ENCODE results near the gene PIGU. TPM values are rescaled to one million over a fixed set of nuclear protein-coding genes. Genes with fewer than 3 reads are reported as not detected.
A peak's percentile ranks its signal among the peaks of the same experiment; 100 is the strongest.

PIGU gene
- total and polyA plus RNA-seq, 2 donors (not counting 3 experiments of a cell fraction or from before 2014, with no cell fraction given): 20.3 to 81.8 TPM

GRCh38 chr20:34579191-34579978 is 97.5 kb downstream of the PIGU start:
- Histone ChIP-seq H3K4me3 (replicated peaks in 1 of 3; ENCODE audit: insufficient read depth in 1 of 3, low read depth in 1 of 3, low read length in 3 of 3) (no peak overlapping the region), H4K20me1 (replicated peaks; ENCODE audit: control insufficient read depth, extremely low read depth, insufficient read depth, low read length) (no peaks in the 10 kb centered on the region), H3K36me3 (ENCODE audit: control insufficient read depth in 2 of 2, extremely low read depth in 1 of 2, insufficient read depth in 2 of 2, low read length in 2 of 2) (peaks cover 0 to 1% of the 10 kb centered on the region in 2 experiments), H3K27me3 (ENCODE audit: control insufficient read depth in 2 of 2, insufficient read depth in 2 of 2, low read length in 2 of 2) (no peaks in the 10 kb centered on the region), H3K9ac (replicated peaks; ENCODE audit: extremely low read depth, insufficient read depth, low read length) (no peak overlapping the region), H3K9me1 (replicated peaks; ENCODE audit: control insufficient read depth, extremely low read depth, insufficient read depth, low read length) (no peaks in the 10 kb centered on the region), H2AFZ (ENCODE audit: low read depth, low read length) (no peak overlapping the region), H3K9me3 (replicated peaks; ENCODE audit: control insufficient read depth, insufficient read depth, low read length) (no peaks in the 10 kb centered on the region), H3K79me2 (ENCODE audit: control insufficient read depth, insufficient read depth, low read length) (no peaks in the 10 kb centered on the region), H3K27ac (ENCODE audit: insufficient read depth, low read depth, low read length) (no peak overlapping the region), H3K4me2 (ENCODE audit: insufficient read depth, low read length) (no peak overlapping the region), H3K4me1 (ENCODE audit: control insufficient read depth, extremely low read depth, insufficient read depth, low read length) (peaks cover 14% of the 10 kb centered on the region)
- dilution Hi-C loops (cut with MboI; ENCODE audit: extremely low pct_ligation_motif_present, low sequenced_read_pairs) (no loop called here), intact Hi-C loops (cut with micrococcal nuclease) (loop anchor here (1.0 kb wide), 3 partner anchors 129 to 190 kb away; no protein-coding TSS in a partner anchor)
- ChIA-PET CTCF (interaction anchor here (0.5 to 6.1 kb wide), 16 partner anchors 17 to 409 kb away, joined by 3 to 92 read pairs (median 6); partner anchors contain the start of genes MAP1LC3A and TP53INP2), POLR2A (no interaction called here)
- no TSS peak for BruUV-seq (replicated peaks)
- FAIRE-seq (peak; percentile 91), DNase-seq (ENCODE audit: low read depth, low spot score) (peak; percentile 83)
- TF ChIP-seq EZH2 (IDR thresholded peaks at IDR 0.05; ENCODE audit: borderline replicate concordance, low read depth, low read length, severe bottlenecking) (no peak), FOS (IDR thresholded peaks at IDR 0.05; ENCODE audit: borderline replicate concordance, insufficient read depth, low read length) (peak; percentile 100), CTCF (IDR thresholded peaks at IDR 0.05; ENCODE audit: extremely low read depth in 1 of 2, insufficient read depth in 1 of 2, low read depth in 1 of 2, low read length in 2 of 2) (peak; percentile 74 to 77), GATA2 (IDR thresholded peaks at IDR 0.05; ENCODE audit: insufficient read depth, insufficient read length, low read depth, low read length) (no peak), POLR2A (IDR thresholded peaks at IDR 0.05; ENCODE audit: low read depth, low read length) (no peak), JUN (IDR thresholded peaks at IDR 0.05; ENCODE audit: borderline replicate concordance, insufficient read depth, insufficient read length, low read depth) (peak; percentile 85)

All from endothelial cell of umbilical vein (primary cell).